BJ (cell line): ENCODE data around the gene FCER1G. TPM values are rescaled to one million over a fixed set of nuclear protein-coding genes. Genes with fewer than 3 reads are reported as not detected.

Experiments
- CTCF ChIA-PET: fragments of 350-600 bp; formaldehyde crosslinking; extraction: SDS; loops from one replicate; lab custom pipeline; 2021; ENCODE audit warnings: antibody characterized with exemption, inconsistent platforms; lab: Yijun Ruan, JAX
- POLR2A ChIA-PET: fragments of 300-600 bp; sonication (Branson Sonifier 250); formaldehyde crosslinking; extraction: SDS; loops from one replicate; lab custom pipeline; 2021; ENCODE audit warnings: antibody characterized with exemption; lab: Charles Lee
- DNase-seq: peaks from one replicate; pipeline ENCODE4 v3.0.0-alpha.2; 2011; ENCODE audit warnings: low read depth
- H3K27me3 ChIP-seq: 2 replicates; pipeline ENCODE4 v1.6.0; 2011; ENCODE audit warnings: low read length; ENCODE audit not compliant: control insufficient read depth, insufficient read depth
- H3K36me3 ChIP-seq: 2 replicates; pipeline ENCODE4 v1.5.1; 2011; ENCODE audit warnings: low read length; ENCODE audit not compliant: control insufficient read depth, insufficient read depth
- H3K4me3 ChIP-seq: 2 replicates; pipeline ENCODE4 v1.5.1; 2011; ENCODE audit warnings: low read depth, mild to moderate bottlenecking, control low read depth, low read length
- polyA plus RNA-seq: library from polyadenylated mRNA; depleted of rRNA; stranded (reverse); fragments of >200 nt; gene quantifications from 2 replicates; pipeline ENCODE4 v1.2.3, GENCODE V29; 2011
- TF ChIP-seq, protein P1 (sequence below): IDR thresholded peaks from 2 replicates; pipeline ENCODE4 v1.5.1; 2011; ENCODE audit warnings: low read depth, mild to moderate bottlenecking, control low read depth, inconsistent platforms, low read length, moderate library complexity; ENCODE audit not compliant: insufficient read depth

Gene FCER1G
- polyA plus RNA-seq, 1 experiment = 0.38 TPM

DNA sequence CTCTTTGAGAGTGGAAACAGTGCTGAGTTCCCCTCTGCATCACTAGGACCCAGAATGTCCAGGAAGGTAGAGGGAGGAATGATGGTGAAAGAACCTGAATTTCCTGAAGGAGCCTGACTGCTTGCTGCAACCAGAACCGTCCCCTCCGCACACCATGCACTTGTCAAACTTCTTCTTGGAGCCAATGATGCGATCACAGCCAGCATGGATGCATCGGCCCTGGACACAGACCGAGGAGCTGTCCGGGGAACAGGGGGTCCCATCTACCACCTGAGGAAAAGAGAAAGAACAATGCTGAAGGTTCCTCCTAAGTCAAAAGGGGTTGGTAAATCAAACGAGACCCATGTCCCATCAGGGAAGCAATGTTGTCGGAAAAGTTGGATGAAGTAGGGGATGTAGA, 23.1 kb upstream of the FCER1G start:
- POLR2A ChIA-PET = no interaction called here
- TF ChIP-seq, protein P1, sequence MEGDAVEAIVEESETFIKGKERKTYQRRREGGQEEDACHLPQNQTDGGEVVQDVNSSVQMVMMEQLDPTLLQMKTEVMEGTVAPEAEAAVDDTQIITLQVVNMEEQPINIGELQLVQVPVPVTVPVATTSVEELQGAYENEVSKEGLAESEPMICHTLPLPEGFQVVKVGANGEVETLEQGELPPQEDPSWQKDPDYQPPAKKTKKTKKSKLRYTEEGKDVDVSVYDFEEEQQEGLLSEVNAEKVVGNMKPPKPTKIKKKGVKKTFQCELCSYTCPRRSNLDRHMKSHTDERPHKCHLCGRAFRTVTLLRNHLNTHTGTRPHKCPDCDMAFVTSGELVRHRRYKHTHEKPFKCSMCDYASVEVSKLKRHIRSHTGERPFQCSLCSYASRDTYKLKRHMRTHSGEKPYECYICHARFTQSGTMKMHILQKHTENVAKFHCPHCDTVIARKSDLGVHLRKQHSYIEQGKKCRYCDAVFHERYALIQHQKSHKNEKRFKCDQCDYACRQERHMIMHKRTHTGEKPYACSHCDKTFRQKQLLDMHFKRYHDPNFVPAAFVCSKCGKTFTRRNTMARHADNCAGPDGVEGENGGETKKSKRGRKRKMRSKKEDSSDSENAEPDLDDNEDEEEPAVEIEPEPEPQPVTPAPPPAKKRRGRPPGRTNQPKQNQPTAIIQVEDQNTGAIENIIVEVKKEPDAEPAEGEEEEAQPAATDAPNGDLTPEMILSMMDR = no peak

DNA sequence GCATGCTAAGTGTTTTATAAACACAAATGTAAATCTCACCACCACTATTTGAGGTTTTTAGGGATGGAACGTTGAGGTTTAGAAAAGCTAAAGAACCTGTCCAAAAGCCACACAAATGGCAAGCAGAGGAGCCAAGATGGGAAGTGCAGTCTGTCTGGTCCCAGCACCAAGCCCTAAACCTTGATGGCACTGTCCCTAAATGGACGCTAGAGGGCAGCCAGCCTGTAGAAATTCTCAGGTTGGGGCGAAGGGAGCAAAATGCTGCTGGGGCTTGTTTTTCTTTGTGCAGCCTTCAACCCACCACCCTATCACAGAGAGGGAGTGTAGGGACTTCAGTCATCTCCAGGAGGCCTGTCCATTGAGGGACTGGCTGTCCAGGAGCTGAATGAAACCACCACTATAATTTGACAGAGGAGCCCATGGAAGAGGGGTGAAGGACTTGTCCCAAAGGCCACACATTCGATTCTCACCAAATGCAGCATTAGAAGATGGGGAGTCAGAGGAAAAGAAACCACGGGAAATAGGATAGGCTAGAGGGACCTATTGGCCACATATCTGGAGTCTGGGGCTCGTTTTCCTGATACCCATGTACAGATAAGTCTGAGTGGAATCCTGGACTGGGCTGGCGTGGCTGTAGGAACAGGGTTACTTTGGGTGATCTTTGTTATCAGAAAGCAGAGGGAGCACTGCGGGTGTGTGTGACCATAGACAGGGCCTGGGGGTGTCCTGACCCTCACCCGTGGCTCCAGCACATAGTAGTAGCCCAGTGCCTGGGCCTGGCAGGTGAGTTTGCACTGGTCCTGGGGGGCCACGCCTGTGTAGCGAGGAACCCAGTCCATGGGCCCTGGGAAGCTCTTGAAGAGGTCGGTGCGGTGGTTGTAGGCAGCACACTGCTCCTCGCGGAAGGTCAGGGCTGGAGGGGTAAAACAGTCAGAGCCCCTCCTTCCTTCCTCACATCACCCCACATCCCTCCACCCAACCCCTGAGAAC, 22.3 kb upstream of the FCER1G start:
- H3K4me3 ChIP-seq = no peak overlapping the region
- no peaks in the 10 kb centered on the region for H3K27me3 ChIP-seq
- ChIA-PET CTCF (interaction anchor here (0.7 to 6.1 kb wide), 23 partner anchors 9 to 197 kb away, joined by 3 to 49 read pairs (median 4); partner anchors contain the start of genes APOA2, NDUFS2, PPOX and TOMM40L), POLR2A (no interaction called here)
- TF ChIP-seq, protein P1 = peak; percentile 93
- no peak for DNase-seq
- peaks cover 18% of the 10 kb centered on the region for H3K36me3 ChIP-seq

More for the DNA sequence above, 23.1 kb upstream of the FCER1G start:
- H3K36me3 ChIP-seq = peaks cover 18% of the 10 kb centered on the region
- CTCF ChIA-PET = interaction anchor here (0.7 to 6.1 kb wide), 20 partner anchors 10 to 198 kb away, joined by 3 to 49 read pairs (median 4); partner anchors contain the start of genes APOA2, NDUFS2, PPOX and TOMM40L
- H3K27me3 ChIP-seq = no peaks in the 10 kb centered on the region
- DNase-seq = no peak
- H3K4me3 ChIP-seq = no peak overlapping the region

GRCh38 chr1:161193561-161194235, 21.4 kb upstream of the FCER1G start:
- DNase-seq = no peak
- no peak overlapping the region for H3K4me3 ChIP-seq
- no peaks in the 10 kb centered on the region for H3K27me3 ChIP-seq
- peaks cover 18% of the 10 kb centered on the region for H3K36me3 ChIP-seq
- TF ChIP-seq, protein P1 = no peak
- POLR2A ChIA-PET = no interaction called here
- CTCF ChIA-PET = interaction anchor here (0.8 to 6.1 kb wide), 12 partner anchors 8 to 195 kb away, joined by 3 to 49 read pairs (median 6); partner anchors contain the start of genes APOA2, B4GALT3, NDUFS2 and TOMM40L

- TF ChIP-seq, protein P1 = no peak
- H3K27me3 ChIP-seq = no peaks in the 10 kb centered on the region
- peaks cover 18% of the 10 kb centered on the region for H3K36me3 ChIP-seq
- ChIA-PET CTCF (interaction anchor here (1.5 to 6.1 kb wide), 4 partner anchors 14 to 187 kb away, joined by 6 to 49 read pairs (median 20); partner anchors contain the start of genes APOA2, B4GALT3 and TOMM40L), POLR2A (no interaction called here)
- no peak for DNase-seq
- H3K4me3 ChIP-seq = no peak overlapping the region
Observed at GRCh38 chr1:161195171-161195570, 19.9 kb upstream of the FCER1G start.
